HEK293 (cell line): ENCODE measurements around the gene EFCAB6.

ENCODE experiments used
- HOXD13 ChIP-seq: sonication (generic); formaldehyde crosslinking; IDR thresholded peaks from 2 replicates; pipeline ENCODE4 v1.8.0; 2022; ENCODE audit warnings: missing genetic modification reagents, borderline replicate concordance
- PRDM4 ChIP-seq: fragments of 450-650 bp; formaldehyde crosslinking; IDR thresholded peaks from 2 replicates; pipeline ENCODE4 v1.5.1; 2017; ENCODE audit warnings: missing biosample characterization, missing genetic modification characterization
- REST ChIP-seq: fragments of 450-650 bp; formaldehyde crosslinking; IDR thresholded peaks from 2 replicates; pipeline ENCODE4 v1.5.1; 2016; ENCODE audit warnings: missing biosample characterization, missing genetic modification characterization
- ZBTB8A ChIP-seq: fragments of 450-650 bp; formaldehyde crosslinking; IDR thresholded peaks from 2 replicates; pipeline ENCODE4 v1.5.1; 2016; ENCODE audit warnings: missing biosample characterization, missing genetic modification characterization
- ZEB2 ChIP-seq: fragments of 450-650 bp; formaldehyde crosslinking; IDR thresholded peaks from 2 replicates; pipeline ENCODE4 v1.5.1; 2016; ENCODE audit warnings: missing biosample characterization, missing genetic modification characterization
- ZNF121 ChIP-seq: fragments of 450-650 bp; formaldehyde crosslinking; IDR thresholded peaks from 2 replicates; pipeline ENCODE4 v1.5.1; 2016; ENCODE audit warnings: missing biosample characterization, missing genetic modification characterization
- ZNF302 ChIP-seq: fragments of 450-650 bp; formaldehyde crosslinking; IDR thresholded peaks from 2 replicates; pipeline ENCODE4 v1.5.1; 2016; ENCODE audit warnings: missing biosample characterization, missing genetic modification characterization, low read depth
- ZNF416 ChIP-seq: fragments of 450-650 bp; formaldehyde crosslinking; IDR thresholded peaks from 2 replicates; pipeline ENCODE4 v1.5.1; 2016; ENCODE audit warnings: missing biosample characterization, missing genetic modification characterization
- ZNF610 ChIP-seq: fragments of 450-650 bp; formaldehyde crosslinking; IDR thresholded peaks from 2 replicates; pipeline ENCODE4 v1.5.1; 2016; ENCODE audit warnings: missing biosample characterization, missing genetic modification characterization, borderline replicate concordance
- ZNF621 ChIP-seq: fragments of 450-650 bp; formaldehyde crosslinking; IDR thresholded peaks from 2 replicates; pipeline ENCODE4 v1.5.1; 2017; ENCODE audit warnings: missing biosample characterization, missing genetic modification characterization
- ZNF776 ChIP-seq: fragments of 450-650 bp; formaldehyde crosslinking; IDR thresholded peaks from 2 replicates; pipeline ENCODE4 v1.5.0; 2017; ENCODE audit warnings: missing biosample characterization, missing genetic modification characterization, borderline replicate concordance
- TF ChIP-seq, protein P1 (sequence below): fragments of 450-650 bp; formaldehyde crosslinking; IDR thresholded peaks from 2 replicates; pipeline ENCODE4 v1.5.1; 2016; ENCODE audit warnings: missing biosample characterization, missing genetic modification characterization, low read depth
- TF ChIP-seq, protein P2 (sequence below): fragments of 450-650 bp; formaldehyde crosslinking; IDR thresholded peaks from 2 replicates; pipeline ENCODE4 v1.5.1; 2016; ENCODE audit warnings: missing biosample characterization, missing genetic modification characterization
- TF ChIP-seq, protein P3 (sequence below): fragments of 450-650 bp; formaldehyde crosslinking; IDR thresholded peaks from 2 replicates; pipeline ENCODE4 v1.5.1; 2017; ENCODE audit warnings: missing biosample characterization, missing genetic modification characterization

DNA sequence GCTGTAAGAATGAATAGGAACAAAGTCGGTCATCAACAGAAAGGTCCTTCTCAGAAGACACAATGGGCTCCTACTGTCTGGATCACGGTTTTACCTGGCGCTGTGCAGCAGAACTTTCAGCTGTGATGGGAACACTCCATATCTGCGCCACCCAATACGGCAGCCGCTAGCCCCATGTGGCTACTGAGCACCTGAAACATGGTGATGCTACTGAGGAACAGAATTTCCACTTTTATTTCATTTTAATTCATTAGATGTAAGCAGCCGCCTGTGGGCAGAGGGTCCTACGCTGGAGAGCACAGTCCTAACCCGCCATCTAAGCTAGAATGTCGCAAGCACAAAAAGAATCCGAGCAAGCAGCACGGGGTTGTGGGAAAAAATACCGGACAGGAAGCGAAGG lies 47.5 kb upstream of the EFCAB6 start:
- TF ChIP-seq, protein P1, sequence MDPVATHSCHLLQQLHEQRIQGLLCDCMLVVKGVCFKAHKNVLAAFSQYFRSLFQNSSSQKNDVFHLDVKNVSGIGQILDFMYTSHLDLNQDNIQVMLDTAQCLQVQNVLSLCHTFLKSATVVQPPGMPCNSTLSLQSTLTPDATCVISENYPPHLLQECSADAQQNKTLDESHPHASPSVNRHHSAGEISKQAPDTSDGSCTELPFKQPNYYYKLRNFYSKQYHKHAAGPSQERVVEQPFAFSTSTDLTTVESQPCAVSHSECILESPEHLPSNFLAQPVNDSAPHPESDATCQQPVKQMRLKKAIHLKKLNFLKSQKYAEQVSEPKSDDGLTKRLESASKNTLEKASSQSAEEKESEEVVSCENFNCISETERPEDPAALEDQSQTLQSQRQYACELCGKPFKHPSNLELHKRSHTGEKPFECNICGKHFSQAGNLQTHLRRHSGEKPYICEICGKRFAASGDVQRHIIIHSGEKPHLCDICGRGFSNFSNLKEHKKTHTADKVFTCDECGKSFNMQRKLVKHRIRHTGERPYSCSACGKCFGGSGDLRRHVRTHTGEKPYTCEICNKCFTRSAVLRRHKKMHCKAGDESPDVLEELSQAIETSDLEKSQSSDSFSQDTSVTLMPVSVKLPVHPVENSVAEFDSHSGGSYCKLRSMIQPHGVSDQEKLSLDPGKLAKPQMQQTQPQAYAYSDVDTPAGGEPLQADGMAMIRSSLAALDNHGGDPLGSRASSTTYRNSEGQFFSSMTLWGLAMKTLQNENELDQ (tag by site-specific recombination), result no peak
- TF ChIP-seq ZEB2, result no peak
- no peak for TF ChIP-seq ZNF302
- TF ChIP-seq, protein P2, sequence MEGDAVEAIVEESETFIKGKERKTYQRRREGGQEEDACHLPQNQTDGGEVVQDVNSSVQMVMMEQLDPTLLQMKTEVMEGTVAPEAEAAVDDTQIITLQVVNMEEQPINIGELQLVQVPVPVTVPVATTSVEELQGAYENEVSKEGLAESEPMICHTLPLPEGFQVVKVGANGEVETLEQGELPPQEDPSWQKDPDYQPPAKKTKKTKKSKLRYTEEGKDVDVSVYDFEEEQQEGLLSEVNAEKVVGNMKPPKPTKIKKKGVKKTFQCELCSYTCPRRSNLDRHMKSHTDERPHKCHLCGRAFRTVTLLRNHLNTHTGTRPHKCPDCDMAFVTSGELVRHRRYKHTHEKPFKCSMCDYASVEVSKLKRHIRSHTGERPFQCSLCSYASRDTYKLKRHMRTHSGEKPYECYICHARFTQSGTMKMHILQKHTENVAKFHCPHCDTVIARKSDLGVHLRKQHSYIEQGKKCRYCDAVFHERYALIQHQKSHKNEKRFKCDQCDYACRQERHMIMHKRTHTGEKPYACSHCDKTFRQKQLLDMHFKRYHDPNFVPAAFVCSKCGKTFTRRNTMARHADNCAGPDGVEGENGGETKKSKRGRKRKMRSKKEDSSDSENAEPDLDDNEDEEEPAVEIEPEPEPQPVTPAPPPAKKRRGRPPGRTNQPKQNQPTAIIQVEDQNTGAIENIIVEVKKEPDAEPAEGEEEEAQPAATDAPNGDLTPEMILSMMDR (tag by site-specific recombination), result no peak
- TF ChIP-seq ZBTB8A (tag by site-specific recombination), result no peak
- no peak for TF ChIP-seq ZNF621 (tag by site-specific recombination)
- TF ChIP-seq ZNF121, result no peak
- TF ChIP-seq HOXD13, result no peak
- TF ChIP-seq ZNF776 (tag by site-specific recombination), result no peak
- TF ChIP-seq ZNF416, result no peak
- TF ChIP-seq, protein P3, sequence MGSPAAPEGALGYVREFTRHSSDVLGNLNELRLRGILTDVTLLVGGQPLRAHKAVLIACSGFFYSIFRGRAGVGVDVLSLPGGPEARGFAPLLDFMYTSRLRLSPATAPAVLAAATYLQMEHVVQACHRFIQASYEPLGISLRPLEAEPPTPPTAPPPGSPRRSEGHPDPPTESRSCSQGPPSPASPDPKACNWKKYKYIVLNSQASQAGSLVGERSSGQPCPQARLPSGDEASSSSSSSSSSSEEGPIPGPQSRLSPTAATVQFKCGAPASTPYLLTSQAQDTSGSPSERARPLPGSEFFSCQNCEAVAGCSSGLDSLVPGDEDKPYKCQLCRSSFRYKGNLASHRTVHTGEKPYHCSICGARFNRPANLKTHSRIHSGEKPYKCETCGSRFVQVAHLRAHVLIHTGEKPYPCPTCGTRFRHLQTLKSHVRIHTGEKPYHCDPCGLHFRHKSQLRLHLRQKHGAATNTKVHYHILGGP (tag by site-specific recombination), result no peak
- TF ChIP-seq ZNF610 (tag by site-specific recombination), result no peak
- TF ChIP-seq REST (tag by site-specific recombination), result no peak
- TF ChIP-seq PRDM4 (tag by site-specific recombination), result no peak
